GM06990 (cell line): Measurements from ENCODE around the gene WDFY3.

Source experiments
- DNase-seq: peaks from one replicate; pipeline ENCODE4 v3.0.0-alpha.2; 2011; ENCODE audit not compliant: insufficient read length; ENCODE audit errors: extremely low read depth
- H3K27me3 ChIP-seq: replicated peaks from 2 replicates; pipeline ENCODE4 v1.6.0; 2011; ENCODE audit warnings: low read length; ENCODE audit not compliant: control insufficient read depth, insufficient read depth
- H3K36me3 ChIP-seq: 2 replicates; pipeline ENCODE4 v1.5.1; 2011; ENCODE audit warnings: low read length; ENCODE audit not compliant: control insufficient read depth, insufficient read depth
- H3K4me3 ChIP-seq: replicated peaks from 2 replicates; pipeline ENCODE4 v1.5.1; 2011; ENCODE audit warnings: low read depth, mild to moderate bottlenecking, control low read depth, low read length
- CTCF ChIP-seq: IDR thresholded peaks from 2 replicates; pipeline ENCODE4 v1.5.1; 2011; ENCODE audit warnings: low read length, control low read depth, mild to moderate bottlenecking, inconsistent platforms; ENCODE audit not compliant: insufficient read depth, poor library complexity, severe bottlenecking

Gene WDFY3

GRCh38 chr4:84920617-84921016 lies 45.9 kb downstream of the WDFY3 start:
- Histone ChIP-seq H3K27me3 (no peaks in the 10 kb centered on the region), H3K36me3 (no peaks in the 10 kb centered on the region), H3K4me3 (no peak overlapping the region)
- no peak for TF ChIP-seq CTCF
- no peak for DNase-seq

GRCh38 chr4:84917869-84918600 lies 48.5 kb downstream of the WDFY3 start:
- no peak for DNase-seq
- TF ChIP-seq CTCF: no peak
- Histone ChIP-seq H3K4me3 (no peak overlapping the region), H3K27me3 (no peaks in the 10 kb centered on the region), H3K36me3 (no peaks in the 10 kb centered on the region)

DNA sequence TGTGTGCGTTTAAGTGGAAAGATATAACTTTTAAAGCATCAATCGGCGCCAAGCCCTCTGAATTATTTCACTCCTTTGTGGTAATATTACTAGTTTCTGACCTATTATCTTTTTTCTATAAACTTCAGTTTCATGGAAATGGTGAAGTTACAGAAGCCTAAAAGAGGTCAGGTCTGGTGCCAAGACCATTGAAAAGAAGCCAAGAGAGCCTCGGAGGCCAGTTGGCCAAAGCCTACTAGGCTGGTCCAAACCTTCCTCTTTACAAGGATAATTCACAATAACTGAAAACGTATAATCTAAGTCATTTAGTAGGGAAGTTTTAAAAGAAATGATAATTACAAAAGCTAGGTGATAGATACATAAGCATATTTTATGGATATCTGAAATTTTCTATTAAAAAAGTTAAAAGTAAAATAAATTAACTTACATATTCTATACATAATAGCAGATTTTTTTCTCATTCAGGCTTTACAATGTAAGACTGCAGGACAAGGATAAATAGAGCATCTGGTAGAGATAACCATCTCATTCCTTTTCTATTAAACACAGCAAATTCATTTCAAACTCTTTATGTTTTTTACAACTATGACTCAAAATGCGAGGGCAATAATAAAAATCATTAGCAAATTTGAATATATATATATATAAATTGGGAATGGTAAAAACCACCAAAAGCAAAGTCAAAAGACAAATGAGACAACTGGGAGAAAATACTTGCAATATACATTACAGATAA lies 49.2 kb downstream of the WDFY3 start:
- no peak for TF ChIP-seq CTCF
- Histone ChIP-seq H3K36me3 (no peaks in the 10 kb centered on the region), H3K4me3 (no peak overlapping the region), H3K27me3 (no peaks in the 10 kb centered on the region)
- no peak for DNase-seq

DNA sequence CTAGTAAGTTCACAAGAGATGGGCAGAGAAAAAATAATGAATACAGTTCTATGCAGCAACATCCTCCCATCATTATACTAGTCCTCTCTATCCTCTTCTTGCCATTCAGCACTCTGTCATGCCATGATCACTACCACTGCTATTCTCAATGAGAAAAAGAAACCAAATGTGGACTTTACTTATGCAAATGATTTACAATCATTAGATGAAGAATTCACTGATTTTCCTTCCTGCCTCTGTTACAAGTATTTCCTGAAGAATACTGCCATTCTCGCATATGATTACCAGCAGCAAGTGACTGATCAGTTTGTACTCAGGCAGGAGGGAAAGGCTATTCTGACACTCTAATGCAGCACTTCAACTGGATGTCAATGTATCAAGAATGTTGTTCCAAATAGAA lies 50.3 kb downstream of the WDFY3 start:
- no peak for DNase-seq
- Histone ChIP-seq H3K36me3 (no peaks in the 10 kb centered on the region), H3K4me3 (no peak overlapping the region), H3K27me3 (no peaks in the 10 kb centered on the region)
- no peak for TF ChIP-seq CTCF

DNA sequence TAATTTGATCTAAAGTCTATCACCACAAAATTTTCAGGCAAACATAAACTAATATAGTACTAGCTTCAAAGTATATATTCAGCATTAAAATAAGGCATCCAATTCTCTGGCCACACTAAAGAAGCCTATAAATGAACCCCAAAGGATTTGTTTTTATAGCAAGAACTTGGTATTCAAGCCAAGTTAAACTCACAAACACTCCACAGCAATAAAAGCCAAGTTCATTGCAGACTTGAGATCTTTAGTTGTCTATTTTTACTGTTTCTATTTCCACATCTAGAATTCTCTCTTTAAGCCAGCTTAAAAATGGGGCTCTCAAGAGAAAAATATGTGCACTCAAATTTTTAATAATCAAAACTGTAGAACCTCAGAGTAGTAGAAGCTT lies 51.1 kb downstream of the WDFY3 start:
- H3K4me3 ChIP-seq: no peak overlapping the region
- no peak for TF ChIP-seq CTCF
- DNase-seq: no peak
- H3K36me3 ChIP-seq: no peaks in the 10 kb centered on the region
- no peaks in the 10 kb centered on the region for H3K27me3 ChIP-seq
